ENCODE results near the gene TUBG1.

GRCh38 chr17:42568341-42569111, 41.0 kb upstream of the TUBG1 start:
- TF ChIP-seq CTCF (IDR thresholded peaks at IDR 0.05): no peak
- TF ChIP-seq POLR2A (IDR thresholded peaks at IDR 0.05): no peak
